ENCODE data around the gene TNFSF4. TPM values are rescaled to one million over a fixed set of nuclear protein-coding genes. Genes with fewer than 3 reads are reported as not detected.
"Not testable (repeated sequence)": the region's sequence is repeated elsewhere in the genome, so short reads cannot be mapped to it uniquely, and the experiment has no call there.

Gene TNFSF4
- total and polyA plus RNA-seq, 2 donors: 3.7 to 4.5 TPM

- H3K4me3 ChIP-seq (ENCODE audit: low read length in 2 of 2): no peak overlapping the region
- DNase-seq (ENCODE audit: low read depth in 6 of 9, low spot score in 9 of 9): no peak
- H3K9me3 ChIP-seq (ENCODE audit: control insufficient read depth in 2 of 2, insufficient read depth in 1 of 2, low read length in 1 of 2): no peaks in the 10 kb centered on the region
- 97% methylated on average over 3 of the region's 3 CpGs for WGBS
- H3K4me1 ChIP-seq (ENCODE audit: control insufficient read depth in 2 of 2, insufficient read depth in 2 of 2, low read length in 2 of 2): no peaks in the 10 kb centered on the region
- no peaks in the 10 kb centered on the region for H3K36me3 ChIP-seq (ENCODE audit: control insufficient read depth in 2 of 2, insufficient read depth in 2 of 2, low read length in 1 of 2)
- H3K27ac ChIP-seq (ENCODE audit: low read depth in 1 of 2, low read length in 1 of 2): no peak overlapping the region
- no peaks in the 10 kb centered on the region for H3K27me3 ChIP-seq (ENCODE audit: control insufficient read depth in 2 of 2, insufficient read depth in 1 of 2, low read length in 1 of 2)
Measured at GRCh38 chr1:173161510-173162221, 45.5 kb downstream of the TNFSF4 start.

- WGBS: 98% methylated on average over 9 of the region's 9 CpGs
- not testable (repeated sequence) for DNase-seq (ENCODE audit: low read depth in 6 of 9, low spot score in 9 of 9)
Measured at GRCh38 chr1:173153964-173154363, 53.2 kb downstream of the TNFSF4 start.

DNA sequence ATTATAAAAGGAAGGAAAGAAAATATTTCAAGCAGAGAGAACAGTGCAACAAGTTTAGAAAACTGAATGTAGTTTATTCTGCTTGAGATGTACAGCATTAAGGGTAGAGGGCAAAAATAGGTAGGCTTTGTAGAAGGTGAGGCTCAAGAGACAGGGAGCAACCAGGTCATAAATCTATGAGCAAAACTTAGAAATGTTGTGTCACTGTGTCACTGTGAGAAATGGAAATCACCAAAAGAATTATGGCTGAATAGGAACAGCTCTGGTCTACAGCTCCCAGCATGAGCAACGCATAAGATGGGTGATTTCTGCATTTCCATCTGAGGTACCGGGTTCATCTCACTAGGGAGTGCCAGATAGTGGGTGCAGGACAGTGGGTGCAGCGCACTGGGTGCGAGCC lies 53.6 kb downstream of the TNFSF4 start:
- no peaks in the 10 kb centered on the region for H3K4me1 ChIP-seq (ENCODE audit: control insufficient read depth in 2 of 2, insufficient read depth in 2 of 2, low read length in 2 of 2)
- peaks cover 0 to 2% of the 10 kb centered on the region in 2 donors for H3K9me3 ChIP-seq (ENCODE audit: control insufficient read depth in 2 of 2, insufficient read depth in 1 of 2, low read length in 1 of 2)
- no peaks in the 10 kb centered on the region for H3K27me3 ChIP-seq (ENCODE audit: control insufficient read depth in 2 of 2, insufficient read depth in 1 of 2, low read length in 1 of 2)
- WGBS: 82% methylated on average over 4 of the region's 4 CpGs
- DNase-seq (ENCODE audit: low read depth in 6 of 9, low spot score in 9 of 9): no peak
- H3K4me3 ChIP-seq (ENCODE audit: low read length in 2 of 2): no peak overlapping the region
- H3K36me3 ChIP-seq (ENCODE audit: control insufficient read depth in 2 of 2, insufficient read depth in 2 of 2, low read length in 1 of 2): no peaks in the 10 kb centered on the region
- H3K27ac ChIP-seq (ENCODE audit: low read depth in 1 of 2, low read length in 1 of 2): no peak overlapping the region

More at GRCh38 chr1:173153964-173154363, 53.2 kb downstream of the TNFSF4 start:
- H3K27ac ChIP-seq (ENCODE audit: low read depth in 1 of 2, low read length in 1 of 2); H3K9me3 ChIP-seq (ENCODE audit: control insufficient read depth in 2 of 2, insufficient read depth in 1 of 2, low read length in 1 of 2); H3K27me3 ChIP-seq (ENCODE audit: control insufficient read depth in 2 of 2, insufficient read depth in 1 of 2, low read length in 1 of 2); H3K4me1 ChIP-seq (ENCODE audit: control insufficient read depth in 2 of 2, insufficient read depth in 2 of 2, low read length in 2 of 2); H3K4me3 ChIP-seq (ENCODE audit: low read length in 2 of 2); H3K36me3 ChIP-seq (ENCODE audit: control insufficient read depth in 2 of 2, insufficient read depth in 2 of 2, low read length in 1 of 2): not testable (repeated sequence)

DNA sequence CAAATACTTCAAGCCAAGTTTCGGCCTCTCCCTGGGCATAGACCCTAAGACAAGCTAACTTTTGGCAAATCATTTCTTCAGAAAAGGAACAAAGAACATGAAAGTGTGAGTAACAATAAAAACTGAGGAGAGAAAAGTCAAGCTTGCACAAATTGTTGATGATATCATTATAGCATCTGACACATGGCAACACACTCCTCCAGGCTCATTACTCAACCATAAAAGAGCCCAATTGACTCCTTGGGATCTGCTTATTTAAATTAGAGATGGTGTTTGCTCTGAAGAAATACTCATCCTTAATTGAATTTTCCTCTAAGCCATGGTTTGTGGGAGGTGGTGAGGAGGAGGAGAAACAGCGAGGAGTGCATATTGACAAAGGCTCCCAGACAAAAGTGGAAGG lies 54.5 kb downstream of the TNFSF4 start:
- H3K27me3 ChIP-seq (ENCODE audit: control insufficient read depth in 2 of 2, insufficient read depth in 1 of 2, low read length in 1 of 2): no peaks in the 10 kb centered on the region
- peaks cover 0 to 4% of the 10 kb centered on the region in 2 donors for H3K9me3 ChIP-seq (ENCODE audit: control insufficient read depth in 2 of 2, insufficient read depth in 1 of 2, low read length in 1 of 2)
- H3K4me3 ChIP-seq (ENCODE audit: low read length in 2 of 2): no peak overlapping the region
- H3K4me1 ChIP-seq (ENCODE audit: control insufficient read depth in 2 of 2, insufficient read depth in 2 of 2, low read length in 2 of 2): no peaks in the 10 kb centered on the region
- no peak for DNase-seq (ENCODE audit: low read depth in 6 of 9, low spot score in 9 of 9)
- no peaks in the 10 kb centered on the region for H3K36me3 ChIP-seq (ENCODE audit: control insufficient read depth in 2 of 2, insufficient read depth in 2 of 2, low read length in 1 of 2)
- WGBS: 98% methylated on average over 2 of the region's 2 CpGs
- H3K27ac ChIP-seq (ENCODE audit: low read depth in 1 of 2, low read length in 1 of 2): no peak overlapping the region

- Histone ChIP-seq H3K9me3 (ENCODE audit: control insufficient read depth in 2 of 2, insufficient read depth in 1 of 2, low read length in 1 of 2) (peaks cover 0 to 4% of the 10 kb centered on the region in 2 donors), H3K4me1 (ENCODE audit: control insufficient read depth in 2 of 2, insufficient read depth in 2 of 2, low read length in 2 of 2) (no peaks in the 10 kb centered on the region), H3K27me3 (ENCODE audit: control insufficient read depth in 2 of 2, insufficient read depth in 1 of 2, low read length in 1 of 2) (no peaks in the 10 kb centered on the region), H3K27ac (ENCODE audit: low read depth in 1 of 2, low read length in 1 of 2) (no peak overlapping the region), H3K36me3 (ENCODE audit: control insufficient read depth in 2 of 2, insufficient read depth in 2 of 2, low read length in 1 of 2) (no peaks in the 10 kb centered on the region), H3K4me3 (ENCODE audit: low read length in 2 of 2) (no peak overlapping the region)
- WGBS: 97% methylated on average over 2 of the region's 2 CpGs
- no peak for DNase-seq (ENCODE audit: low read depth in 6 of 9, low spot score in 9 of 9)
Measured at GRCh38 chr1:173150795-173151194, 56.3 kb downstream of the TNFSF4 start.

- no peak for DNase-seq (ENCODE audit: low read depth in 6 of 9, low spot score in 9 of 9)
- Histone ChIP-seq H3K36me3 (ENCODE audit: control insufficient read depth in 2 of 2, insufficient read depth in 2 of 2, low read length in 1 of 2) (no peaks in the 10 kb centered on the region), H3K4me1 (ENCODE audit: control insufficient read depth in 2 of 2, insufficient read depth in 2 of 2, low read length in 2 of 2) (no peaks in the 10 kb centered on the region), H3K27me3 (ENCODE audit: control insufficient read depth in 2 of 2, insufficient read depth in 1 of 2, low read length in 1 of 2) (no peaks in the 10 kb centered on the region), H3K27ac (ENCODE audit: low read depth in 1 of 2, low read length in 1 of 2) (no peak overlapping the region), H3K9me3 (ENCODE audit: control insufficient read depth in 2 of 2, insufficient read depth in 1 of 2, low read length in 1 of 2) (peaks cover 0 to 4% of the 10 kb centered on the region in 2 donors), H3K4me3 (ENCODE audit: low read length in 2 of 2) (no peak overlapping the region)
- 95% methylated on average over 2 of the region's 2 CpGs for WGBS
Measured at GRCh38 chr1:173149887-173150286, 57.2 kb downstream of the TNFSF4 start.

DNA sequence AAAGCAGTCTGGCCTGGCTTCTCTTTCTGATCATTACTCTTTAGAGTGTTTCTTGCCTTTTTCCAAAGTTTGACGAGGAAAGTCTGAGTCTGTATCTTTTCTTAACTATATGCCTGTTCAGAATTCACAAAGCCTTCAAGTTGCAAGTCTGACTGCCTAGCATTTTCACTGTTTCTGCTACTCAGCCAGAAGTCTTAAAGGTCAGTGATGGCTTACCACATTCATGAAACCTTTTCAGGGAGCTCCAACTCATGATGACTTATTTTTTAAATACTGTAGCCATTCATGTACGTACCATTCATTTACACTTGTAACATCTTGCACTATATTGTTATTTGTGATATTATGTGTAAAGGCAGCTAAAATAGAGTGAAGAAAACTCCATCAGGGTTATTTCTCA lies 58.2 kb downstream of the TNFSF4 start:
- H3K4me1 ChIP-seq (ENCODE audit: control insufficient read depth in 2 of 2, insufficient read depth in 2 of 2, low read length in 2 of 2): no peaks in the 10 kb centered on the region
- no peaks in the 10 kb centered on the region for H3K36me3 ChIP-seq (ENCODE audit: control insufficient read depth in 2 of 2, insufficient read depth in 2 of 2, low read length in 1 of 2)
- no peaks in the 10 kb centered on the region for H3K27me3 ChIP-seq (ENCODE audit: control insufficient read depth in 2 of 2, insufficient read depth in 1 of 2, low read length in 1 of 2)
- WGBS: 97% methylated on average over 2 of the region's 2 CpGs
- H3K27ac ChIP-seq (ENCODE audit: low read depth in 1 of 2, low read length in 1 of 2): no peak overlapping the region
- no peak overlapping the region for H3K4me3 ChIP-seq (ENCODE audit: low read length in 2 of 2)
- DNase-seq (ENCODE audit: low read depth in 6 of 9, low spot score in 9 of 9): no peak
- peaks cover 0 to 4% of the 10 kb centered on the region in 2 donors for H3K9me3 ChIP-seq (ENCODE audit: control insufficient read depth in 2 of 2, insufficient read depth in 1 of 2, low read length in 1 of 2)

- Histone ChIP-seq H3K36me3 (ENCODE audit: control insufficient read depth in 2 of 2, insufficient read depth in 2 of 2, low read length in 1 of 2) (no peaks in the 10 kb centered on the region), H3K4me1 (ENCODE audit: control insufficient read depth in 2 of 2, insufficient read depth in 2 of 2, low read length in 2 of 2) (no peaks in the 10 kb centered on the region), H3K27me3 (ENCODE audit: control insufficient read depth in 2 of 2, insufficient read depth in 1 of 2, low read length in 1 of 2) (no peaks in the 10 kb centered on the region), H3K27ac (ENCODE audit: low read depth in 1 of 2, low read length in 1 of 2) (no peak overlapping the region), H3K4me3 (ENCODE audit: low read length in 2 of 2) (no peak overlapping the region), H3K9me3 (ENCODE audit: control insufficient read depth in 2 of 2, insufficient read depth in 1 of 2, low read length in 1 of 2) (peaks cover 0 to 4% of the 10 kb centered on the region in 2 donors)
- 93% methylated on average over 2 of the region's 2 CpGs for WGBS
- no peak for DNase-seq (ENCODE audit: low read depth in 6 of 9, low spot score in 9 of 9)
Measured at GRCh38 chr1:173148545-173148944, 58.6 kb downstream of the TNFSF4 start.

DNA sequence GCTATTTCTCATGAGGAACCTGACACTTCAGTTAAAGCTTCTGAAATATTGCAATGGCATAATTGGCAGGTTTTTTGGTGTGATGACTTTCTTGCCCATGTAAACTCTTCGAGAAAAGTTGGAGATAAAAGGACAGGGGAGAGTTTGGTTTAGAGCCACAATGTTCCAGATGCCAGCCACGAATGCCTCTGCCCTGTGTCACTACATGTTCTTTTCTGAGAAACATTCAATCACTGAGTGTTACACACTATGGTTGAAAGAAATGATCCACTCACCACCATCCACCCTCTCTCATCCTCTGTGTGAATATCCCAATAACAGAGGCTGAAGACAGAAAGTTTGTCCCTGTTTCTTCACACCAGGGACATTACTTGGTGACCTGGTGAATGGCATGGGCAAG lies 66.4 kb downstream of the TNFSF4 start:
- Histone ChIP-seq H3K4me1 (ENCODE audit: control insufficient read depth in 2 of 2, insufficient read depth in 2 of 2, low read length in 2 of 2) (no peaks in the 10 kb centered on the region), H3K36me3 (ENCODE audit: control insufficient read depth in 2 of 2, insufficient read depth in 2 of 2, low read length in 1 of 2) (no peaks in the 10 kb centered on the region), H3K27ac (ENCODE audit: low read depth in 1 of 2, low read length in 1 of 2) (no peak overlapping the region), H3K9me3 (ENCODE audit: control insufficient read depth in 2 of 2, insufficient read depth in 1 of 2, low read length in 1 of 2) (no peaks in the 10 kb centered on the region), H3K4me3 (ENCODE audit: low read length in 2 of 2) (no peak overlapping the region), H3K27me3 (ENCODE audit: control insufficient read depth in 2 of 2, insufficient read depth in 1 of 2, low read length in 1 of 2) (no peaks in the 10 kb centered on the region)
- 53% methylated on average over 2 of the region's 2 CpGs for WGBS
- DNase-seq (ENCODE audit: low read depth in 6 of 9, low spot score in 9 of 9): no peak

Measured in thymus (tissue), 11 donors.